GM10248 (cell line): ENCODE data around the gene GALNT1.

Source experiments
- CTCF ChIA-PET: fragments of 300-600 bp; sonication (Branson Sonifier 250); formaldehyde crosslinking; extraction: SDS; loops from one replicate; lab custom pipeline; 2021; ENCODE audit warnings: antibody characterized with exemption; lab: Yijun Ruan, JAX
- POLR2A ChIA-PET: fragments of 350-650 bp; sonication (Branson Sonifier 250); formaldehyde crosslinking; extraction: SDS; loops from one replicate; lab custom pipeline; 2020; ENCODE audit warnings: antibody characterized with exemption; lab: Yijun Ruan, JAX
- DNase-seq: peaks from one replicate; pipeline ENCODE4 v3.0.0; 2012; ENCODE audit errors: extremely low spot score
- TF ChIP-seq, protein P1 (sequence below): IDR thresholded peaks from 2 replicates; pipeline ENCODE4 v1.5.1; 2012; ENCODE audit warnings: mild to moderate bottlenecking, low read depth; ENCODE audit errors: extremely low read depth, missing control alignments, control extremely low read depth

GALNT1 gene

GRCh38 chr18:35696307-35696706 lies 114.8 kb downstream of the GALNT1 start:
- CTCF ChIA-PET = interaction anchor here (0.9 to 3.7 kb wide), 5 partner anchors 8 to 49 kb away, joined by 3 to 10 read pairs (median 4); no protein-coding TSS in a partner anchor
- POLR2A ChIA-PET = no interaction called here
- no peak for DNase-seq

GRCh38 chr18:35697869-35698268 lies 116.3 kb downstream of the GALNT1 start:
- TF ChIP-seq, protein P1, sequence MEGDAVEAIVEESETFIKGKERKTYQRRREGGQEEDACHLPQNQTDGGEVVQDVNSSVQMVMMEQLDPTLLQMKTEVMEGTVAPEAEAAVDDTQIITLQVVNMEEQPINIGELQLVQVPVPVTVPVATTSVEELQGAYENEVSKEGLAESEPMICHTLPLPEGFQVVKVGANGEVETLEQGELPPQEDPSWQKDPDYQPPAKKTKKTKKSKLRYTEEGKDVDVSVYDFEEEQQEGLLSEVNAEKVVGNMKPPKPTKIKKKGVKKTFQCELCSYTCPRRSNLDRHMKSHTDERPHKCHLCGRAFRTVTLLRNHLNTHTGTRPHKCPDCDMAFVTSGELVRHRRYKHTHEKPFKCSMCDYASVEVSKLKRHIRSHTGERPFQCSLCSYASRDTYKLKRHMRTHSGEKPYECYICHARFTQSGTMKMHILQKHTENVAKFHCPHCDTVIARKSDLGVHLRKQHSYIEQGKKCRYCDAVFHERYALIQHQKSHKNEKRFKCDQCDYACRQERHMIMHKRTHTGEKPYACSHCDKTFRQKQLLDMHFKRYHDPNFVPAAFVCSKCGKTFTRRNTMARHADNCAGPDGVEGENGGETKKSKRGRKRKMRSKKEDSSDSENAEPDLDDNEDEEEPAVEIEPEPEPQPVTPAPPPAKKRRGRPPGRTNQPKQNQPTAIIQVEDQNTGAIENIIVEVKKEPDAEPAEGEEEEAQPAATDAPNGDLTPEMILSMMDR = no peak
- DNase-seq = no peak
- ChIA-PET POLR2A (no interaction called here), CTCF (interaction anchor here (3.7 kb wide), 1 partner anchor 14 kb away, joined by 10 read pairs; no protein-coding TSS in a partner anchor)

More at GRCh38 chr18:35696307-35696706, 114.8 kb downstream of the GALNT1 start:
- TF ChIP-seq, protein P1 = no peak

DNA sequence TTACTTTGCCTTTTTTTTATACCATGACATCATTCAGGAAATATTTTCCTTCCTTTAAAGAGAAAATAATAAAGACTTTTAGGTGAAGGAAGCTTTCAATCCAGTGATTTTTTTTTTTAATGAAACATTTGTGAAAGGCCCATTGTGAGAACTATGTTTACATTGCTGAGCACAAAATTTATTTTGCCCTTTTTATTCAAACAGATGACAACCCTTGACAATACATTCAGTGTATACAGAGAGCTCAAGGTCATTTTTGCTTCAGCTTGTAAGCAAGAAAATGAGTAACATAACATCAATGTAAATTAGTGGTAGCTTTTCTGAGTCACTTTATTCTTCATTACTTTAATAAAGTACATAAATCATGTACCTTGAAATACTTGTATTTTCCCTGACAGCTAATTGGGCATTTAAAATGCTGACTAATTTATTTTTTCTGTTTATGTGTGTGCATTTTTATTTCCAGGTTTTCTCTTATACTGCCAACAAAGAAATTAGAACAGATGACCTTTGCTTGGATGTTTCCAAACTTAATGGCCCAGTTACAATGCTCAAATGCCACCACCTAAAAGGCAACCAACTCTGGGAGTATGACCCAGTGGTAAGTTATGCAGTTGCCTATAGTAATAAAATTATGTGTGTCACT lies 121.6 kb downstream of the GALNT1 start:
- ChIA-PET CTCF (no interaction called here), POLR2A (no interaction called here)
- TF ChIP-seq, protein P1 = no peak
- DNase-seq = no peak

DNA sequence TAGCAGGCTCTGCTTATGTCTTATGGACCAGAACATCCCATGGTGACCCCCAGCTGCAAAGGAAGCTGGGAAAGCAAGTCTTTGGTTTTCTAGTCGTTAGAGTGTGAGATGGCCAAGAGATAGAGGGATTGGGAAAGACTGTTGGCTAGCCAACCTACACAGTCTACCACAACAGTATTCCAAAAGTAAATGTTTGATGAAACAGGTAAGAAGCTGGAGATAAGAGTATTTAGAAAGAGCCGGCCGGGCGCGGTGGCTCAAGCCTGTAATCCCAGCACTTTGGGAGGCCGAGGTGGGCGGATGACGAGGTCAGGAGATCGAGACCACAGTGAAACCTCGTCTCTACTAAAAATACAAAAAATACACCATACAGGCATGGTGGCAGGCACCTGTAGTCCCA lies 124.4 kb downstream of the GALNT1 start:
- CTCF ChIA-PET = interaction anchor here (1.3 kb wide), 2 partner anchors 10 to 19 kb away, joined by 3 read pairs; no protein-coding TSS in a partner anchor
- POLR2A ChIA-PET = no interaction called here
- TF ChIP-seq, protein P1 = no peak
- no peak for DNase-seq

DNA sequence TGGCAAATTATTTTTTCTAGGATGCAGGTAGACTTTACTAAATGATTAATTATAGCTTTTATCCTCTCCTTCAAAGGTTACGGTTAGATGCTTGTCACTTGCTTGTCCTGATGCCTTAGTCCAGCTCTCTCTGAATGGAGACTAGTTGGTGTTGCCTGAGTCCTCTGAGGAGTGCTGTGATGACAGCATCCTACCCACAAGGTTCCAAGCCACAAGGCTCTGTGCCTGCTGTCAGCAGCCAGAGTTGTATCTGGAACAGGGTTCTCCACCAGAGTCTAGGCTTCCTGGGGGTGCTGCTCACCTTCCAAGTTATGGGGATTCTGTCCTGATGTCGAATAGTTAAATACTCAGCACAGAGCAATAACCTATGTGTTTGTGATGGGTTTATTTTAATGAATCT lies 125.7 kb downstream of the GALNT1 start:
- ChIA-PET CTCF (interaction anchor here (0.8 kb wide), 1 partner anchor 12 kb away, joined by 3 read pairs; no protein-coding TSS in a partner anchor), POLR2A (no interaction called here)

GRCh38 chr18:35707674-35708073 lies 126.1 kb downstream of the GALNT1 start:
- POLR2A ChIA-PET = no interaction called here
- no peak for DNase-seq
- TF ChIP-seq, protein P1 = no peak
- CTCF ChIA-PET = interaction anchor here (0.8 kb wide), 1 partner anchor 13 kb away, joined by 3 read pairs; no protein-coding TSS in a partner anchor

More for the DNA sequence above, 125.7 kb downstream of the GALNT1 start:
- TF ChIP-seq, protein P1 = no peak
- DNase-seq = no peak
